Adrenal gland (tissue), 12 donors: ENCODE measurements around the gene RASSF4. TPM values are rescaled to one million over a fixed set of nuclear protein-coding genes. Genes with fewer than 3 reads are reported as not detected.

Experiments used
- DNase-seq, 7 donors: peaks; one replicate each; pipeline ENCODE4 v3.0.0-alpha.2; 2019 to 2020
- H3K27ac ChIP-seq, 5 donors: fragments of 200-600 bp; sonication (generic) in 4 of 5; 1 replicate in 3 of 5; 2 replicates in 2 of 5; pipeline versions ENCODE4 v1.5.1 to v1.8.0; 2016 to 2020; ENCODE audit warnings: mild to moderate bottlenecking in 1 of 5
- H3K27me3 ChIP-seq: fragments of 200-600 bp; 2 replicates; pipeline ENCODE4 v1.8.0; 2021
- H3K36me3 ChIP-seq, 2 donors: fragments of 200-600 bp; replicated peaks in 1 of 2; 1 replicate in 1 of 2; 2 replicates in 1 of 2; pipeline versions ENCODE4 v1.5.1 to v1.8.0; 2018 to 2022
- H3K4me1 ChIP-seq, 2 donors: fragments of 200-600 bp; replicated peaks in 1 of 2; 1 replicate in 1 of 2; 2 replicates in 1 of 2; pipeline versions ENCODE4 v1.5.1 to v1.8.0; 2018 to 2021
- H3K4me3 ChIP-seq, 4 donors: fragments of 200-600 bp; sonication (generic) in 3 of 4; one replicate each; pipeline ENCODE4 v1.5.1; 2016 to 2018
- H3K9me3 ChIP-seq, 3 donors: fragments of 200-600 bp; sonication (generic) in 1 of 3; replicated peaks in 1 of 3; 1 replicate in 2 of 3; 2 replicates in 1 of 3; pipeline versions ENCODE4 v1.5.1 to v1.8.0; 2016 to 2021
- CTCF ChIP-seq, 6 experiments: fragments of 450-650 bp in 4 of 6; fragments of 200-600 bp in 2 of 6; sonication (generic) in 1 of 6; IDR thresholded peaks; 1 replicate in 5 of 6; 2 replicates in 1 of 6; pipeline versions ENCODE4 v1.5.1 to v1.8.0; 2016 to 2021; ENCODE audit warnings: antibody characterized with exemption in 6 of 6, mild to moderate bottlenecking in 2 of 6, moderate library complexity in 1 of 6
- POLR2A ChIP-seq, 2 donors: fragments of 450-650 bp; IDR thresholded peaks; one replicate each; pipeline ENCODE4 v1.6.1; 2017; ENCODE audit warnings: antibody characterized with exemption in 2 of 2, mild to moderate bottlenecking in 2 of 2, moderate library complexity in 1 of 2
- WGBS, 4 donors: extraction: QIAGEN DNeasy Blood & Tissue Kit in 2 of 4; methylation state at CpG; one replicate each; pipeline versions ENCODE4 v1.1.5 to v1.1.7; 2013 to 2017; 5-methylcytosine and 5-hydroxymethylcytosine counted together
- intact Hi-C, 2 donors: fragments of 100-400 bp; cut with DNase I; formaldehyde crosslinking; loops; one replicate each; pipeline versions ENCODE4 v1.14.1 to v1.15.0; 2022 to 2023
- polyA plus RNA-seq, 3 donors: library from polyadenylated mRNA; stranded (reverse); fragments of 200-250 nt in 2 of 3; fragments of 350-450 nt in 1 of 3; fragmentation: Illumina TruSeq in 1 of 3; extraction: RNeasy Lipid Tissue Mini Kit (QIAGEN cat#74804) in 1 of 3; gene quantifications; one replicate each; pipeline ENCODE4 v1.2.3, GENCODE V29; 2013 to 2014
- total RNA-seq, 9 donors: library from RNA; depleted of rRNA in 4 of 9; stranded (reverse); fragments of >200 nt in 4 of 9; fragments of 120-200 nt in 1 of 9; fragmentation: NEBNext Ultra II Directional in 1 of 9; extraction: Animal tissue kit (Norgen Biotek cat#: 25700) in 1 of 9; gene quantifications; one replicate each; pipeline versions ENCODE4 v1.1.0 to v1.2.4, GENCODE V29; 2013 to 2023
- donor health status: healthy with polysubstance abuse.
- donor health status: Bipolar disorder and iron deficiency.
- donor health status: DM: yes; HTN: yes; CAD: no.
- donor health status: DM: no; HTN: no; CAD: no.
- donor health status: DM: no; HTN: no; CAD: no.
- donor health status: DM: yes; HTN: yes; CAD: no.

RASSF4 gene
- total and polyA plus RNA-seq, 12 donors, result 5.2 to 47.5 (median 25.0) TPM

- Histone ChIP-seq H3K4me3 (no peak within 1 kb of the TSS), H3K9me3 (no peaks in the 10 kb centered on the region), H3K36me3 (no peaks in the 10 kb centered on the region), H3K27ac (no peak within 1 kb of the TSS), H3K27me3 (no peaks in the 10 kb centered on the region), H3K4me1 (no peaks in the 10 kb centered on the region)
- WGBS, 4 donors, result 47 to 80% (median 55%) methylated on average over 3 to 12 of the region's 12 CpGs
- no peak for DNase-seq
- TF ChIP-seq POLR2A (IDR thresholded peaks at IDR 0.05), result no peak
- TF ChIP-seq CTCF (IDR thresholded peaks at IDR 0.05), result no peak
- intact Hi-C loops, result no loop called here
Observed at GRCh38 chr10:44911081-44911540, 48.5 kb upstream of the RASSF4 start, which contains the start of gene TMEM72. Gene TMEM72 (plus strand): TSS chr10:44911337. CDS start chr10:44911513, 176 bp downstream.

GRCh38 chr10:44911951-44912350, 47.7 kb upstream of the RASSF4 start:
- H3K9me3 ChIP-seq, result no peaks in the 10 kb centered on the region
- H3K27ac ChIP-seq, result no peak overlapping the region
- H3K36me3 ChIP-seq, result no peaks in the 10 kb centered on the region
- no peak overlapping the region for H3K4me3 ChIP-seq
- no peaks in the 10 kb centered on the region for H3K4me1 ChIP-seq
- no peak for TF ChIP-seq CTCF (IDR thresholded peaks at IDR 0.05)
- TF ChIP-seq POLR2A (IDR thresholded peaks at IDR 0.05), result no peak
- WGBS, 4 donors, result 87 to 97% (median 89%) methylated on average over 3 of the region's 3 CpGs
- intact Hi-C loops, result no loop called here
- no peaks in the 10 kb centered on the region for H3K27me3 ChIP-seq
- DNase-seq, result no peak

- Histone ChIP-seq H3K4me3 (no peak overlapping the region), H3K4me1 (no peaks in the 10 kb centered on the region), H3K27me3 (no peaks in the 10 kb centered on the region), H3K27ac (no peak overlapping the region), H3K9me3 (no peaks in the 10 kb centered on the region), H3K36me3 (no peaks in the 10 kb centered on the region)
- no peak for DNase-seq
- WGBS, 4 donors, result 70 to 77% (median 73%) methylated on average over 12 of the region's 12 CpGs
- intact Hi-C loops, result no loop called here
- TF ChIP-seq POLR2A (IDR thresholded peaks at IDR 0.05) (no peak), CTCF (IDR thresholded peaks at IDR 0.05) (no peak)
Observed at GRCh38 chr10:44913350-44914081, 46.1 kb upstream of the RASSF4 start.

- DNase-seq, result no peak
- intact Hi-C loops, result no loop called here
- Histone ChIP-seq H3K27me3 (no peaks in the 10 kb centered on the region), H3K9me3 (no peaks in the 10 kb centered on the region), H3K4me1 (no peaks in the 10 kb centered on the region), H3K36me3 (no peaks in the 10 kb centered on the region), H3K4me3 (no peak overlapping the region), H3K27ac (no peak overlapping the region)
- WGBS, 4 donors, result 78 to 100% (median 82%) methylated on average over 2 of the region's 2 CpGs
- no peak for TF ChIP-seq POLR2A (IDR thresholded peaks at IDR 0.05)
- TF ChIP-seq CTCF (IDR thresholded peaks at IDR 0.05), result no peak
Observed at GRCh38 chr10:44914891-44915290, 44.7 kb upstream of the RASSF4 start.
